DMS 273 treated with DMSO at 0.1 percent for 48 hours (cell line): ENCODE data around the gene CCDC9.

ENCODE experiments used
- DNase-seq: peaks from one replicate; lab custom pipeline; 2025; lab: John Stamatoyannopoulos, UW

The CCDC9 gene

GRCh38 chr19:47255879-47256692, at the start of gene CCDC9:
TSS of gene CCDC9 (plus strand) at chr19:47256525. CDS start at chr19:47258401, 1,876 bp downstream.
- DNase-seq: peak; percentile 94

GRCh38 chr19:47209319-47210179, 46.8 kb upstream of the CCDC9 start:
- DNase-seq: no peak

- DNase-seq: no peak
Observed at GRCh38 chr19:47210180-47210490, 46.2 kb upstream of the CCDC9 start.

- peak; percentile 43 for DNase-seq
Observed at GRCh38 chr19:47210689-47211316, 45.5 kb upstream of the CCDC9 start.

GRCh38 chr19:47215581-47215980, 40.7 kb upstream of the CCDC9 start:
- no peak for DNase-seq

- no peak for DNase-seq
Observed at GRCh38 chr19:47221080-47221841, 35.1 kb upstream of the CCDC9 start.

GRCh38 chr19:47221890-47222289, 34.4 kb upstream of the CCDC9 start:
- no peak for DNase-seq

- DNase-seq: peak; percentile 62
Observed at GRCh38 chr19:47225746-47226425, 30.4 kb upstream of the CCDC9 start.

- DNase-seq: no peak
Observed at GRCh38 chr19:47226426-47227351, 29.6 kb upstream of the CCDC9 start.

- peak; percentile 36 for DNase-seq
Observed at GRCh38 chr19:47227352-47228167, 28.8 kb upstream of the CCDC9 start.

GRCh38 chr19:47228168-47228936, 28.0 kb upstream of the CCDC9 start:
- no peak for DNase-seq

- DNase-seq: no peak
Observed at GRCh38 chr19:47228937-47229675, 27.2 kb upstream of the CCDC9 start.

- DNase-seq: no peak
Observed at GRCh38 chr19:47229676-47230053, 26.7 kb upstream of the CCDC9 start.

- DNase-seq: no peak
Observed at GRCh38 chr19:47230054-47230920, 26.0 kb upstream of the CCDC9 start.

GRCh38 chr19:47230921-47231214, 25.5 kb upstream of the CCDC9 start, which contains the start of gene BBC3:
TSS of gene BBC3 (minus strand) at chr19:47231199. CDS start at chr19:47228431, 2,768 bp downstream.
- DNase-seq: no peak

GRCh38 chr19:47231215-47232054, 24.9 kb upstream of the CCDC9 start:
- DNase-seq: no peak
